WTC11 (cell line): ENCODE measurements around the gene LDLRAD4. TPM values are rescaled to one million over a fixed set of nuclear protein-coding genes. Genes with fewer than 3 reads are reported as not detected.

Experiments used
- ATAC-seq: fragments of 200-7000 bp; cut with Tn5 transposase; 2 replicates; pipeline ENCODE4 v1.10.0; 2021; ENCODE audit warnings: mild to moderate bottlenecking, moderate library complexity
- CTCF ChIA-PET: fragments of 300-600 bp; sonication (Branson Sonifier 250); formaldehyde crosslinking; loops from one replicate; lab custom pipeline; 2021; ENCODE audit warnings: antibody characterized with exemption; lab: Charles Lee
- POLR2A ChIA-PET: fragments of 350-600 bp; sonication (Branson Sonifier 250); formaldehyde crosslinking; loops from one replicate; lab custom pipeline; 2021; ENCODE audit warnings: antibody characterized with exemption; lab: Charles Lee
- DNase-seq: peaks from one replicate; pipeline ENCODE4 v3.0.0; 2021; ENCODE audit warnings: low spot score
- H3K27ac Mint-ChIP-seq: 2 replicates; pipeline ENCODE4 v1.8.0; 2021; ENCODE audit warnings: mixed read lengths
- H3K27me3 Mint-ChIP-seq: 2 replicates; pipeline ENCODE4 v1.8.0; 2021; ENCODE audit warnings: low read depth, mild to moderate bottlenecking, moderate library complexity, mixed read lengths
- H3K36me3 Mint-ChIP-seq: 2 replicates; pipeline ENCODE4 v1.8.0; 2021; ENCODE audit warnings: mixed read lengths
- H3K4me1 Mint-ChIP-seq: 2 replicates; pipeline ENCODE4 v1.8.0; 2022; ENCODE audit warnings: mixed read lengths
- H3K4me3 Mint-ChIP-seq: 2 replicates; pipeline ENCODE4 v1.8.0; 2021; ENCODE audit warnings: mild to moderate bottlenecking, moderate library complexity, mixed read lengths
- H3K9me3 Mint-ChIP-seq: 2 replicates; pipeline ENCODE4 v1.8.0; 2021; ENCODE audit warnings: mixed read lengths
- AR ChIP-seq: fragments of 250-450 bp; sonication (Bioruptor Pico); IDR thresholded peaks from 2 replicates; pipeline ENCODE4 v1.9.0; 2021; ENCODE audit warnings: mild to moderate bottlenecking
- ARID4B ChIP-seq: sonication (generic); formaldehyde crosslinking; IDR thresholded peaks from 2 replicates; pipeline ENCODE4 v1.8.0; 2023; ENCODE audit warnings: missing genetic modification reagents, mild to moderate bottlenecking, borderline replicate concordance
- ATF6 ChIP-seq: sonication (generic); formaldehyde crosslinking; IDR thresholded peaks from 2 replicates; pipeline ENCODE4 v1.8.1; 2023; ENCODE audit warnings: mild to moderate bottlenecking, missing genetic modification reagents
- CTCF ChIP-seq: fragments of 200-600 bp; IDR thresholded peaks from 2 replicates; pipeline ENCODE4 v1.8.0; 2022; ENCODE audit warnings: antibody characterized with exemption
- E2F5 ChIP-seq: sonication (generic); formaldehyde crosslinking; IDR thresholded peaks from 2 replicates; pipeline ENCODE4 v1.8.1; 2022; ENCODE audit warnings: mild to moderate bottlenecking, moderate library complexity, missing genetic modification reagents
- ELF4 ChIP-seq: sonication (generic); formaldehyde crosslinking; IDR thresholded peaks from 2 replicates; pipeline ENCODE4 v1.8.1; 2022; ENCODE audit warnings: low read depth, mild to moderate bottlenecking, moderate library complexity, missing genetic modification reagents
- IRF2 ChIP-seq: sonication (generic); formaldehyde crosslinking; IDR thresholded peaks from 2 replicates; pipeline ENCODE4 v1.8.0; 2022; ENCODE audit warnings: low read depth, missing genetic modification reagents, borderline replicate concordance
- KAT7 ChIP-seq: sonication (generic); formaldehyde crosslinking; IDR thresholded peaks from 2 replicates; pipeline ENCODE4 v1.8.1; 2023; ENCODE audit warnings: missing genetic modification reagents, mild to moderate bottlenecking, borderline replicate concordance
- MYBL2 ChIP-seq: sonication (generic); formaldehyde crosslinking; IDR thresholded peaks from 2 replicates; pipeline ENCODE4 v1.8.1; 2023; ENCODE audit warnings: mild to moderate bottlenecking, moderate library complexity, missing genetic modification reagents
- NFE2L1 ChIP-seq: sonication (generic); formaldehyde crosslinking; IDR thresholded peaks from 2 replicates; pipeline ENCODE4 v1.8.1; 2023; ENCODE audit warnings: missing genetic modification reagents
- NFYB ChIP-seq: sonication (generic); formaldehyde crosslinking; conservative IDR thresholded peaks from 2 replicates; pipeline ENCODE4 v1.8.0; 2022; ENCODE audit warnings: low read depth, missing genetic modification reagents
- NR1H2 ChIP-seq: sonication (generic); formaldehyde crosslinking; IDR thresholded peaks from 2 replicates; pipeline ENCODE4 v1.9.0; 2021; ENCODE audit warnings: mild to moderate bottlenecking, moderate library complexity, missing genetic modification reagents
- NR2C2 ChIP-seq: sonication (generic); formaldehyde crosslinking; IDR thresholded peaks from 2 replicates; pipeline ENCODE4 v1.8.0; 2022; ENCODE audit warnings: mild to moderate bottlenecking, missing genetic modification reagents
- PREB ChIP-seq: sonication (generic); formaldehyde crosslinking; IDR thresholded peaks from 2 replicates; pipeline ENCODE4 v1.8.1; 2022; ENCODE audit warnings: mild to moderate bottlenecking, missing genetic modification reagents, moderate library complexity, borderline replicate concordance
- SP1 ChIP-seq: sonication (generic); formaldehyde crosslinking; conservative IDR thresholded peaks from 2 replicates; pipeline ENCODE4 v1.8.1; 2022; ENCODE audit warnings: missing genetic modification reagents
- STAT6 ChIP-seq: sonication (generic); formaldehyde crosslinking; conservative IDR thresholded peaks from 2 replicates; pipeline ENCODE4 v1.8.1; 2023; ENCODE audit warnings: mild to moderate bottlenecking, low read depth, missing genetic modification reagents, moderate library complexity
- TEAD1 ChIP-seq: sonication (generic); formaldehyde crosslinking; IDR thresholded peaks from 2 replicates; pipeline ENCODE4 v1.8.0; 2022; ENCODE audit warnings: mild to moderate bottlenecking, missing genetic modification reagents
- TEAD4 ChIP-seq: sonication (generic); formaldehyde crosslinking; IDR thresholded peaks from 2 replicates; pipeline ENCODE4 v1.8.0; 2022; ENCODE audit warnings: mild to moderate bottlenecking, missing genetic modification reagents
- ZNF317 ChIP-seq: sonication (generic); formaldehyde crosslinking; IDR thresholded peaks from 2 replicates; pipeline ENCODE4 v1.8.1; 2023; ENCODE audit warnings: low read depth, mild to moderate bottlenecking, moderate library complexity, missing genetic modification reagents, borderline replicate concordance
- ZNF396 ChIP-seq: fragments of 250-450 bp; sonication (Bioruptor Pico); IDR thresholded peaks from 2 replicates; pipeline ENCODE4 v1.8.0; 2021; ENCODE audit warnings: mild to moderate bottlenecking, moderate library complexity, borderline replicate concordance
- total RNA-seq: library from RNA; stranded (reverse); gene quantifications from 3 replicates; pipeline ENCODE4 v1.2.3, GENCODE V29; 2021

The LDLRAD4 gene
- total RNA-seq, 1 experiment from 2014 or later: 6.2 TPM

- TF ChIP-seq AR (CRISPR knock-in tag) (no peak), STAT6 (CRISPR knock-in tag) (no peak), ZNF396 (no peak), ELF4 (CRISPR knock-in tag) (no peak), ATF6 (CRISPR knock-in tag) (no peak), PREB (CRISPR knock-in tag) (no peak)
Measured at GRCh38 chr18:13442451-13442850, 223.9 kb downstream of the LDLRAD4 start (continued).

GRCh38 chr18:13443552-13443951, 225.0 kb downstream of the LDLRAD4 start:
- no peaks in the 10 kb centered on the region for H3K27me3 Mint-ChIP-seq
- no peak for DNase-seq
- no peak overlapping the region for H3K27ac Mint-ChIP-seq
- H3K9me3 Mint-ChIP-seq: no peaks in the 10 kb centered on the region
- H3K4me3 Mint-ChIP-seq: no peak overlapping the region
- POLR2A ChIA-PET: no interaction called here
- no peaks in the 10 kb centered on the region for H3K36me3 Mint-ChIP-seq
- CTCF ChIA-PET: no interaction called here
- ATAC-seq: no peak; the same call in 1 of the 2 replicates
- H3K4me1 Mint-ChIP-seq: peaks cover 34% of the 10 kb centered on the region
- TF ChIP-seq NFYB (CRISPR knock-in tag) (no peak), TEAD4 (no peak), E2F5 (no peak), ZNF317 (CRISPR knock-in tag) (no peak), NFE2L1 (CRISPR knock-in tag) (no peak), NR1H2 (CRISPR knock-in tag) (no peak), IRF2 (no peak), KAT7 (CRISPR knock-in tag) (no peak), ARID4B (CRISPR knock-in tag) (no peak), MYBL2 (no peak), TEAD1 (CRISPR knock-in tag) (no peak), NR2C2 (CRISPR knock-in tag) (no peak), SP1 (CRISPR knock-in tag) (no peak), CTCF (no peak)
